Measurements from ENCODE around the gene PDK2. TPM values are rescaled to one million over a fixed set of nuclear protein-coding genes. Genes with fewer than 3 reads are reported as not detected.
A peak's percentile ranks its signal among the peaks of the same experiment; 100 is the strongest.

PDK2 gene
- total and polyA plus RNA-seq, 9 of the 15 experiments (the other 6 are each of a cell fraction or from before 2014, with no cell fraction given), result 0.03 to 2.5 (median 1.4) TPM

DNA sequence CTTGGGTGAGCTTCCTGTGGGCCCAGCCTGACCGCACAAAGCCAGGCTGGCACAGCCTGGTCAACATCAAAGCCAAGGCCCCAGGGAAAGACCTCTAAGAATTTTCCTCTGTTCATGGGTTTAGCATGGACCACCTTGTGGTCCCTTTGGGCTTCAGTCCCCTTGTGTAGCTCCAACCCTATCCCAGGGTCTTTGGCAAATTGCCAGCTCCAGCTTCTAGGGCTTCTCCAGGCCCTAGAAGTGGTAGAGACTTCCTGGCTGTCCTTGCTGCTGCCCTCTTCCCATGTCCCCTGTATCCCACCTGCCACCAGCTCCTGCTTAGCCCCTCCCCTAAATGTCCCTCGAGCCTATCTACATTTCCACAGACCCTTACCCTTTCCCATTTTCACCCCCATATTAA lies 49.0 kb upstream of the PDK2 start:
- Histone ChIP-seq H3K79me2 (ENCODE audit: control insufficient read depth, insufficient read depth, low read length) (no peaks in the 10 kb centered on the region), H2AFZ (ENCODE audit: low read depth, low read length) (no peak overlapping the region), H3K4me3 (no peak overlapping the region), H3K4me1 (replicated peaks in 1 of 2; ENCODE audit: control insufficient read depth in 2 of 2, insufficient read depth in 2 of 2, low read length in 2 of 2) (peaks cover 3 to 6% of the 10 kb centered on the region in 2 experiments; a peak in 3 of 5 replicates), H3K36me3 (ENCODE audit: control insufficient read depth, insufficient read depth, low read length) (no peaks in the 10 kb centered on the region), H3K9me3 (replicated peaks; ENCODE audit: control insufficient read depth, insufficient read depth, low read depth, low read length) (no peaks in the 10 kb centered on the region), H3K4me2 (ENCODE audit: insufficient read depth, low read length) (no peak overlapping the region), H3K9me1 (ENCODE audit: control insufficient read depth, insufficient read depth, low read length) (no peaks in the 10 kb centered on the region), H4K20me1 (replicated peaks; ENCODE audit: control insufficient read depth, insufficient read depth, low read length) (no peaks in the 10 kb centered on the region; the same call in 1 of the 2 replicates), H3K9ac (ENCODE audit: insufficient read depth in 1 of 2, low read depth in 2 of 2, low read length in 2 of 2) (no peak overlapping the region), H3K27me3 (ENCODE audit: control insufficient read depth in 2 of 2, insufficient read depth in 2 of 2, low read length in 2 of 2) (peaks cover 0 to 26% of the 10 kb centered on the region in 2 experiments; a peak in 2 of 5 replicates), H3K27ac (ENCODE audit: extremely low read depth, low read depth, low read length) (no peak overlapping the region)
- FAIRE-seq (no peak), ATAC-seq (no peak), DNase-seq (ENCODE audit: extremely low read depth in 1 of 4, low spot score in 3 of 4) (no peak)
- ChIA-PET CTCF (ENCODE audit: low intra/inter-chr PET ratio) (no interaction called here), POLR2A (no interaction called here)
- no TSS peak for BruUV-seq (replicated peaks)
- intact Hi-C loops (cut with micrococcal nuclease) (no loop called here), in situ Hi-C loops (cut with MboI) (no loop called here)
- TF ChIP-seq NFIX (CRISPR knock-in tag; IDR thresholded peaks at IDR 0.05; ENCODE audit: low read depth) (peak; percentile 91), ZNF57 (CRISPR knock-in tag; IDR thresholded peaks at IDR 0.05) (no peak), NFIC (IDR thresholded peaks at IDR 0.05) (peak; percentile 95)
- WGBS (ENCODE audit: insufficient coverage, low coverage, missing lambda C conversion rate), result 0% methylated on average over 1 of the region's 2 CpGs

DNA sequence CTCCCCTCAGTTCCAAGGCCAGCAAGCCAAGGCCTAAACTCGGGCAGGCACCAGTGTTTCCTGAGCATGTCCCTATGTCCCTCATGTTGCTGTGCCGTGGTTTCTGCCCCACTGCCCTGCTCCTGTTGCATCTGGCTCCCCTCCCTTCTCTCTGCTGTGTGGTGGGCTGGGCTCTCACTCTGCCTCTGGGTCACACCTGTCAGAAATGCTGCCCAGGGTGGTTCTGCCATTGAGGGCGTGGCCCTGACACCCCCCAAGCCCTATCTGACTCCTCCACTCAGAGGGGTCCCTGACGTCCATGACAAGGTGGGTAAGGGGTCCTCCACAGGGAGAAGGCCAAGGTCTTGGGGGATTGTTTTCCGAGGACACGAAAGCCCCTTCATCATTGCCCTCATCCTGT lies 48.5 kb upstream of the PDK2 start:
- Histone ChIP-seq H3K4me1 (replicated peaks in 1 of 2; ENCODE audit: control insufficient read depth in 2 of 2, insufficient read depth in 2 of 2, low read length in 2 of 2) (peaks cover 3 to 10% of the 10 kb centered on the region in 2 experiments; a peak in 3 of 5 replicates), H3K79me2 (ENCODE audit: control insufficient read depth, insufficient read depth, low read length) (no peaks in the 10 kb centered on the region), H3K9me3 (replicated peaks; ENCODE audit: control insufficient read depth, insufficient read depth, low read depth, low read length) (no peaks in the 10 kb centered on the region), H3K9me1 (ENCODE audit: control insufficient read depth, insufficient read depth, low read length) (no peaks in the 10 kb centered on the region), H3K4me2 (ENCODE audit: insufficient read depth, low read length) (no peak overlapping the region), H2AFZ (ENCODE audit: low read depth, low read length) (no peak overlapping the region), H3K36me3 (ENCODE audit: control insufficient read depth, insufficient read depth, low read length) (no peaks in the 10 kb centered on the region), H3K27me3 (ENCODE audit: control insufficient read depth in 2 of 2, insufficient read depth in 2 of 2, low read length in 2 of 2) (peaks cover 0 to 21% of the 10 kb centered on the region in 2 experiments; a peak in 2 of 5 replicates), H3K4me3 (no peak overlapping the region), H4K20me1 (replicated peaks; ENCODE audit: control insufficient read depth, insufficient read depth, low read length) (no peaks in the 10 kb centered on the region; the same call in 1 of the 2 replicates), H3K9ac (ENCODE audit: insufficient read depth in 1 of 2, low read depth in 2 of 2, low read length in 2 of 2) (no peak overlapping the region), H3K27ac (ENCODE audit: extremely low read depth, low read depth, low read length) (no peak overlapping the region)
- WGBS (ENCODE audit: insufficient coverage, low coverage, missing lambda C conversion rate), result 9% methylated on average over 6 of the region's 6 CpGs
- in situ Hi-C loops (cut with MboI), result no loop called here
- DNase-seq (ENCODE audit: extremely low read depth in 1 of 4, low spot score in 3 of 4) (no peak), FAIRE-seq (no peak), ATAC-seq (no peak)
- BruUV-seq (replicated peaks), result no TSS peak
- intact Hi-C loops (cut with micrococcal nuclease), result no loop called here
- TF ChIP-seq DDX20 (tag; IDR thresholded peaks at IDR 0.05; ENCODE audit: low read depth), result no peak
- TF ChIP-seq CHCHD3 (CRISPR knock-in tag; IDR thresholded peaks at IDR 0.05), result no peak
- no peak for TF ChIP-seq ZNF785 (CRISPR knock-in tag; IDR thresholded peaks at IDR 0.05)
- no peak for TF ChIP-seq YY1 (IDR thresholded peaks at IDR 0.05; ENCODE audit: borderline replicate concordance in 1 of 3, control insufficient read depth in 1 of 3, extremely low read depth in 1 of 3, insufficient read depth in 3 of 3, insufficient read length in 1 of 3, insufficient replicate concordance in 2 of 3, low read depth in 1 of 3, low read length in 2 of 3)
- TF ChIP-seq FUS (optimal IDR thresholded peaks at IDR 0.05; ENCODE audit: low read depth, low read length), result no peak
- ChIA-PET CTCF (ENCODE audit: low intra/inter-chr PET ratio) (no interaction called here), POLR2A (no interaction called here)

All from K562 (cell line).